Measurements from ENCODE around the gene RHBDL1. TPM values are rescaled to one million over a fixed set of nuclear protein-coding genes. Genes with fewer than 3 reads are reported as not detected.

Gene RHBDL1
- total RNA-seq, 3 donors from 2014 or later (not counting 1 experiment from before 2014, with no cell fraction given), result 2.9 to 4.2 (median 4.2) TPM

- intact Hi-C loops (cut with micrococcal nuclease), result no loop called here
- Histone ChIP-seq H3K36me3 (ENCODE audit: control insufficient read depth, insufficient read depth, low read length) (no peaks in the 10 kb centered on the region), H3K4me1 (ENCODE audit: control insufficient read depth, insufficient read depth, low read length) (peaks cover 25% of the 10 kb centered on the region), H3K27ac (ENCODE audit: low read length) (no peak overlapping the region), H3K27me3 (ENCODE audit: control insufficient read depth, insufficient read depth, low read length) (no peaks in the 10 kb centered on the region), H3K4me3 (ENCODE audit: low read length) (no peak overlapping the region), H3K9me3 (ENCODE audit: control insufficient read depth, insufficient read depth, low read length) (no peaks in the 10 kb centered on the region)
- H3K4me3 Mint-ChIP-seq, result no peak overlapping the region
- 96% methylated on average over 22 of the region's 22 CpGs for WGBS (ENCODE audit: insufficient coverage)
- peaks cover 0 to 9% of the 10 kb centered on the region in 2 donors for H3K4me1 Mint-ChIP-seq
- no peak for TF ChIP-seq CTCF (IDR thresholded peaks at IDR 0.05)
- no peak overlapping the region for H3K27ac Mint-ChIP-seq
- DNase-seq (no peak), ATAC-seq (no peak)
- H3K36me3 Mint-ChIP-seq, result no peaks in the 10 kb centered on the region
- no peaks in the 10 kb centered on the region for H3K27me3 Mint-ChIP-seq (ENCODE audit: low read depth in 2 of 2)
- no peaks in the 10 kb centered on the region for H3K9me3 Mint-ChIP-seq
Measured at GRCh38 chr16:651844-652243, 23.6 kb upstream of the RHBDL1 start.

- peaks cover 0 to 9% of the 10 kb centered on the region in 2 donors for H3K4me1 Mint-ChIP-seq
- H3K9me3 Mint-ChIP-seq, result no peaks in the 10 kb centered on the region
- H3K27me3 Mint-ChIP-seq (ENCODE audit: low read depth in 2 of 2), result no peaks in the 10 kb centered on the region
- Histone ChIP-seq H3K36me3 (ENCODE audit: control insufficient read depth, insufficient read depth, low read length) (no peaks in the 10 kb centered on the region), H3K9me3 (ENCODE audit: control insufficient read depth, insufficient read depth, low read length) (no peaks in the 10 kb centered on the region), H3K27me3 (ENCODE audit: control insufficient read depth, insufficient read depth, low read length) (no peaks in the 10 kb centered on the region), H3K27ac (ENCODE audit: low read length) (no peak overlapping the region), H3K4me1 (ENCODE audit: control insufficient read depth, insufficient read depth, low read length) (peaks cover 20% of the 10 kb centered on the region), H3K4me3 (ENCODE audit: low read length) (no peak overlapping the region)
- TF ChIP-seq CTCF (IDR thresholded peaks at IDR 0.05), result no peak
- ATAC-seq, result no peak
- H3K27ac Mint-ChIP-seq, result no peak overlapping the region
- DNase-seq, result no peak
- no peaks in the 10 kb centered on the region for H3K36me3 Mint-ChIP-seq
- WGBS (ENCODE audit: insufficient coverage), result 95% methylated on average over 28 of the region's 28 CpGs
- intact Hi-C loops (cut with micrococcal nuclease), result no loop called here
- no peak overlapping the region for H3K4me3 Mint-ChIP-seq
Measured at GRCh38 chr16:652454-653305, 22.8 kb upstream of the RHBDL1 start.

GRCh38 chr16:654034-654433 is 21.4 kb upstream of the RHBDL1 start:
- WGBS (ENCODE audit: insufficient coverage), result 97% methylated on average over 11 of the region's 12 CpGs

More at GRCh38 chr16:654034-654433, 21.4 kb upstream of the RHBDL1 start:
- ATAC-seq (no peak), DNase-seq (no peak)
- H3K27ac Mint-ChIP-seq, result no peak overlapping the region
- H3K36me3 Mint-ChIP-seq, result no peaks in the 10 kb centered on the region
- Histone ChIP-seq H3K4me1 (ENCODE audit: control insufficient read depth, insufficient read depth, low read length) (peaks cover 8% of the 10 kb centered on the region), H3K36me3 (ENCODE audit: control insufficient read depth, insufficient read depth, low read length) (no peaks in the 10 kb centered on the region), H3K27me3 (ENCODE audit: control insufficient read depth, insufficient read depth, low read length) (no peaks in the 10 kb centered on the region), H3K4me3 (ENCODE audit: low read length) (no peak overlapping the region), H3K27ac (ENCODE audit: low read length) (no peak overlapping the region), H3K9me3 (ENCODE audit: control insufficient read depth, insufficient read depth, low read length) (no peaks in the 10 kb centered on the region)
- no peaks in the 10 kb centered on the region for H3K9me3 Mint-ChIP-seq
- no peaks in the 10 kb centered on the region for H3K27me3 Mint-ChIP-seq (ENCODE audit: low read depth in 2 of 2)
- intact Hi-C loops (cut with micrococcal nuclease), result no loop called here
- peaks cover 0 to 4% of the 10 kb centered on the region in 2 donors for H3K4me1 Mint-ChIP-seq
- H3K4me3 Mint-ChIP-seq, result no peak overlapping the region
- no peak for TF ChIP-seq CTCF (IDR thresholded peaks at IDR 0.05)

Data from natural killer cell (primary cell).